GM19463 (cell line): ENCODE data around the gene TTC33.
A peak's percentile ranks its signal among the peaks of the same experiment; 100 is the strongest.
"Not testable (repeated sequence)": the region's sequence is repeated elsewhere in the genome, so short reads cannot be mapped to it uniquely, and the experiment has no call there.

Source experiments
- ATAC-seq: cut with Tn5 transposase; IDR thresholded peaks from one replicate; pipeline ENCODE4 v1.9.1; 2021; ENCODE audit warnings: mild to moderate bottlenecking, moderate library complexity; ENCODE audit not compliant: unreplicated experiment

TTC33 gene

GRCh38 chr5:40575921-40576320 lies 179.8 kb downstream of the TTC33 start:
- ATAC-seq: no peak

- no peak for ATAC-seq
Measured at GRCh38 chr5:40575411-40575810, 180.3 kb downstream of the TTC33 start.

GRCh38 chr5:40572937-40573336 lies 182.8 kb downstream of the TTC33 start:
- no peak for ATAC-seq

- no peak for ATAC-seq
Measured at GRCh38 chr5:40572391-40572790, 183.4 kb downstream of the TTC33 start.

GRCh38 chr5:40571729-40572128 lies 184.0 kb downstream of the TTC33 start:
- no peak for ATAC-seq

- ATAC-seq: peak; percentile 87
Measured at GRCh38 chr5:40570408-40571129, 185.2 kb downstream of the TTC33 start.

- no peak for ATAC-seq
Measured at GRCh38 chr5:40569546-40570270, 186.1 kb downstream of the TTC33 start.

GRCh38 chr5:40568548-40568947 lies 187.2 kb downstream of the TTC33 start:
- ATAC-seq: no peak

- not testable (repeated sequence) for ATAC-seq
Measured at GRCh38 chr5:40563173-40563572, 192.6 kb downstream of the TTC33 start.

- ATAC-seq: no peak
Measured at GRCh38 chr5:40560474-40561110, 195.2 kb downstream of the TTC33 start.

- no peak for ATAC-seq
Measured at GRCh38 chr5:40559306-40559705, 196.5 kb downstream of the TTC33 start.

- no peak for ATAC-seq
Measured at GRCh38 chr5:40557501-40557900, 198.3 kb downstream of the TTC33 start.

- ATAC-seq: no peak
Measured at GRCh38 chr5:40556811-40557210, 198.9 kb downstream of the TTC33 start.

- no peak for ATAC-seq
Measured at GRCh38 chr5:40555886-40556285, 199.9 kb downstream of the TTC33 start.

GRCh38 chr5:40554813-40555212 lies 200.9 kb downstream of the TTC33 start:
- ATAC-seq: no peak

- ATAC-seq: no peak
Measured at GRCh38 chr5:40554054-40554453, 201.7 kb downstream of the TTC33 start.

- ATAC-seq: no peak
Measured at GRCh38 chr5:40552981-40553380, 202.8 kb downstream of the TTC33 start.

GRCh38 chr5:40551496-40552491 lies 204.0 kb downstream of the TTC33 start:
- no peak for ATAC-seq

- ATAC-seq: no peak
Measured at GRCh38 chr5:40550481-40550880, 205.3 kb downstream of the TTC33 start.

GRCh38 chr5:40549616-40550015 lies 206.1 kb downstream of the TTC33 start:
- no peak for ATAC-seq
